Measurements from ENCODE around the gene FRMD4A.

DNA sequence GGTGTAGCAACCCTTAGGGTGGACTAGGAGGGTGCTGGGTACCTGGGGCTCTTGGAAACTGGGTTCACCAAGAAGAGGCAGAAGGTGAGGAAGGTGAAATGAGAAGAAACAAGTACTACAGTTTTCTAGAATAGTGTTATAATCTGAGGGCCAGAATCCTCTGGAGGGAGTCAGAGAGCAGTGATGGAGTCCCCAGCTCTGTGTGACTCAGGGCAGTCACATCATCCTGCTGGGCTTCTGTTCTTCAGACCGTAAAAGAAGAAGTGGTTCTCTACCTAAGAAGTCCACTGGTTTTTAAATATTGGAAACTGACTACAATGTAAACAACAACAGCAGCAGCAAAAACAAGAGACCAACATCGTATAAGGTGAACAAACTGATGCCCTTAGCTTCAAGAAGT, 546.7 kb downstream of the FRMD4A start:
- TF ChIP-seq CTCF (optimal IDR thresholded peaks at IDR 0.05 in 1 of 3, IDR thresholded peaks at IDR 0.05 in 1 of 3, conservative IDR thresholded peaks at IDR 0.05 in 1 of 3; ENCODE audit: extremely low read depth in 1 of 3, insufficient read depth in 2 of 3, low read length in 3 of 3): peak; percentile 27 to 51 (median 50)
- TF ChIP-seq EZH2 (IDR thresholded peaks at IDR 0.05; ENCODE audit: low read length): no peak
